Neural progenitor cell (in vitro differentiated cells): Measurements from ENCODE around the gene TPSD1. TPM values are rescaled to one million over a fixed set of nuclear protein-coding genes. Genes with fewer than 3 reads are reported as not detected.
A peak's percentile ranks its signal among the peaks of the same experiment; 100 is the strongest.

ENCODE experiments used
- DNase-seq: peaks from one replicate; pipeline ENCODE4 v3.0.0-alpha.2; 2016; ENCODE audit warnings: low spot score
- H2AFZ ChIP-seq: fragments of 200-600 bp; sonication (generic); replicated peaks from 2 replicates; pipeline ENCODE4 v1.6.1; 2016; ENCODE audit warnings: antibody characterized with exemption
- H3F3A ChIP-seq: fragments of 200-600 bp; sonication (generic); 2 replicates; pipeline ENCODE4 v1.6.1; 2016; ENCODE audit warnings: antibody characterized with exemption, low read depth
- H3K27ac ChIP-seq: fragments of 200-600 bp; sonication (generic); 2 replicates; pipeline ENCODE4 v1.5.1; 2016; ENCODE audit warnings: mild to moderate bottlenecking
- H3K27me3 ChIP-seq: fragments of 200-600 bp; sonication (generic); 2 replicates; pipeline ENCODE4 v1.6.1; 2016; ENCODE audit warnings: mild to moderate bottlenecking, moderate library complexity
- H3K36me3 ChIP-seq: fragments of 200-600 bp; sonication (generic); 2 replicates; pipeline ENCODE4 v1.5.1; 2016
- H3K4me1 ChIP-seq: fragments of 200-600 bp; sonication (generic); 2 replicates; pipeline ENCODE4 v1.6.1; 2016; ENCODE audit warnings: mixed run types
- H3K4me2 ChIP-seq: fragments of 200-600 bp; sonication (generic); 2 replicates; pipeline ENCODE4 v1.6.1; 2016
- H3K4me3 ChIP-seq: fragments of 200-600 bp; sonication (generic); 2 replicates; pipeline ENCODE4 v1.5.1; 2016
- H3K79me2 ChIP-seq: fragments of 200-600 bp; sonication (generic); 2 replicates; pipeline ENCODE4 v1.6.1; 2016; ENCODE audit warnings: low read depth
- H3K9ac ChIP-seq: fragments of 200-600 bp; sonication (generic); 2 replicates; pipeline ENCODE4 v1.6.1; 2016
- H3K9me3 ChIP-seq: fragments of 200-600 bp; sonication (generic); 2 replicates; pipeline ENCODE4 v1.5.1; 2016; ENCODE audit warnings: low read depth
- H4K20me1 ChIP-seq: fragments of 200-600 bp; sonication (generic); 2 replicates; pipeline ENCODE4 v1.6.1; 2016; ENCODE audit warnings: low read depth
- H3K27ac Mint-ChIP-seq: 3 replicates; pipeline ENCODE4 v1.8.0; 2021; ENCODE audit warnings: mixed read lengths
- H3K27me3 Mint-ChIP-seq: 2 replicates; pipeline ENCODE4 v1.8.0; 2022; ENCODE audit warnings: low read depth, mild to moderate bottlenecking, inconsistent platforms, moderate library complexity, mixed read lengths; ENCODE audit not compliant: insufficient read depth
- H3K36me3 Mint-ChIP-seq: 3 replicates; pipeline ENCODE4 v1.8.0; 2021; ENCODE audit warnings: mixed read lengths
- H3K4me1 Mint-ChIP-seq: 3 replicates; pipeline ENCODE4 v1.8.0; 2021; ENCODE audit warnings: mixed read lengths
- H3K4me3 Mint-ChIP-seq: 3 replicates; pipeline ENCODE4 v1.8.0; 2021; ENCODE audit warnings: mild to moderate bottlenecking, moderate library complexity, mixed read lengths
- H3K9me3 Mint-ChIP-seq: 3 replicates; pipeline ENCODE4 v1.8.0; 2020; ENCODE audit warnings: mixed read lengths
- EZH2 ChIP-seq: fragments of 200-600 bp; sonication (generic); IDR thresholded peaks from 2 replicates; pipeline ENCODE4 v1.6.1; 2017; ENCODE audit warnings: antibody characterized with exemption, mild to moderate bottlenecking, moderate library complexity
- EZH2phosphoT487 ChIP-seq: fragments of 200-600 bp; sonication (generic); IDR thresholded peaks from 2 replicates; pipeline ENCODE4 v1.6.1; 2017; ENCODE audit warnings: antibody characterized with exemption
- total RNA-seq: library from RNA; depleted of rRNA; stranded (reverse); fragments of >200 nt; gene quantifications from 2 replicates; pipeline ENCODE4 v1.2.3, GENCODE V29; 2015; ENCODE audit warnings: low replicate concordance
- TF ChIP-seq, protein P1 (sequence below): fragments of 200-600 bp; sonication (generic); IDR thresholded peaks from 2 replicates; pipeline ENCODE4 v1.5.1; 2017; ENCODE audit warnings: antibody characterized with exemption, mild to moderate bottlenecking

TPSD1 gene
- total RNA-seq, 1 donor from 2014 or later = not detected

DNA sequence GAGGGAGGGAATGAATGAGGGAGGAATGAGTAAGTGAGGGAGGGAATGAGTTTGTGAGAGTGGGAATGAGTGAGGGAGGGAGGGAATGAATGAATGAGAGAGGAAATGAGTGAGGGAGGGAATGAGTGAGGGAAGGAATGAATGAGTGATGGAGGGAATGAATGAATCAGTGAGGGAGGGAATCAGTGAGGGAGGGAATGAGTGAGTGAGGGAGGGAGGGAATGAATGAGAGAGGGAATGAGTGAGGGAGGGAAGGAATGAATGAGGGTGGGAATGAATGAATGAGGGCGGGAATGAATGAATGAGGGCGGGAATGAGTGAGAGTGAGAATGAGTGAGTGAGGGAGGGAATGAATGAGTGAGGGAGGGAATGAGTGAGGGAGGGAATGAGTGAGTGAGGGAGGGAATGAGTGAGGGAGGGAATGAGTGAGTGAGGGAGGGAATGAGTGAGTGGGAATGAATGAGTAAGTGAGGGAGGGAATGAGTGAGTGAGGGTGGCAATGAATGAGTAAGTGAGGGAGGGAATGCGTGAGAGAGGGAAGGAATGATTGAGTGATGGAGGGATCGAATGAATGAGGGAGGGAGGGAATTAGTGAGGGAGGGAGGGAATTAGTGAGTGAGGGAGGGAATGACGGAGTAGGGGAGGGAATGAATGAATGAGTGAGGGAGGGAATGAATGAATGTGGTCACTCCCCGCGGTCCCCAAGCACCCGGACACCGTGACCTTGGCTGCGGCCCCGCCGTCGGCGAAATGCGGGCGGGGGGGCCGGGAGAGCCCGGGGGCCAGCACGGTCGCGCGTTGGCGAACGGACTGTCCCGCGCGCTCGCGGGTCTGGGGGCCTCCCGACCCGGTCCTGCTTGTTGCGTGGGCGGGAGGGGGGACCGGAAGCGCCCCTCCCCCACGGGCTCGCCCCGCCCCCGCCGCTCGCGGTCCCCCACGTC lies 52.4 kb downstream of the TPSD1 start:
- TF ChIP-seq, protein P1, sequence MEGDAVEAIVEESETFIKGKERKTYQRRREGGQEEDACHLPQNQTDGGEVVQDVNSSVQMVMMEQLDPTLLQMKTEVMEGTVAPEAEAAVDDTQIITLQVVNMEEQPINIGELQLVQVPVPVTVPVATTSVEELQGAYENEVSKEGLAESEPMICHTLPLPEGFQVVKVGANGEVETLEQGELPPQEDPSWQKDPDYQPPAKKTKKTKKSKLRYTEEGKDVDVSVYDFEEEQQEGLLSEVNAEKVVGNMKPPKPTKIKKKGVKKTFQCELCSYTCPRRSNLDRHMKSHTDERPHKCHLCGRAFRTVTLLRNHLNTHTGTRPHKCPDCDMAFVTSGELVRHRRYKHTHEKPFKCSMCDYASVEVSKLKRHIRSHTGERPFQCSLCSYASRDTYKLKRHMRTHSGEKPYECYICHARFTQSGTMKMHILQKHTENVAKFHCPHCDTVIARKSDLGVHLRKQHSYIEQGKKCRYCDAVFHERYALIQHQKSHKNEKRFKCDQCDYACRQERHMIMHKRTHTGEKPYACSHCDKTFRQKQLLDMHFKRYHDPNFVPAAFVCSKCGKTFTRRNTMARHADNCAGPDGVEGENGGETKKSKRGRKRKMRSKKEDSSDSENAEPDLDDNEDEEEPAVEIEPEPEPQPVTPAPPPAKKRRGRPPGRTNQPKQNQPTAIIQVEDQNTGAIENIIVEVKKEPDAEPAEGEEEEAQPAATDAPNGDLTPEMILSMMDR = no peak
- TF ChIP-seq EZH2 (no peak), EZH2phosphoT487 (no peak)
- Mint-ChIP-seq H3K4me3 (peak overlapping the region; percentile 90), H3K4me1 (peaks cover 20% of the 10 kb centered on the region), H3K36me3 (peaks cover 11% of the 10 kb centered on the region), H3K9me3 (no peaks in the 10 kb centered on the region), H3K27me3 (peaks cover 8% of the 10 kb centered on the region), H3K27ac (peak overlapping the region; percentile 47)
- H3K27me3 ChIP-seq = no peaks in the 10 kb centered on the region
- peaks cover 35% of the 10 kb centered on the region for H3K79me2 ChIP-seq
- peak overlapping the region; percentile 100 for H3K27ac ChIP-seq
- peak overlapping the region; percentile 79 for H3K4me3 ChIP-seq
- no peak overlapping the region for H2AFZ ChIP-seq
- H3K36me3 ChIP-seq = no peaks in the 10 kb centered on the region
- H3K4me1 ChIP-seq = peaks cover 11% of the 10 kb centered on the region
- peaks cover 8% of the 10 kb centered on the region for H3F3A ChIP-seq
- DNase-seq = no peak
- H3K9ac ChIP-seq = peak overlapping the region; percentile 100
- H3K4me2 ChIP-seq = peak overlapping the region; percentile 70
- no peaks in the 10 kb centered on the region for H3K9me3 ChIP-seq
- H4K20me1 ChIP-seq = peaks cover 34% of the 10 kb centered on the region

Other genes with a start within 250 kb of the TPSD1 start
- gene SSTR5, start 183.3 kb upstream of the TPSD1 start, total RNA-seq = not detected in 2 replicates
- not detected in 2 replicates for gene C1QTNF8, start 159.8 kb upstream of the TPSD1 start, total RNA-seq
- gene CACNA1H, start 103.0 kb upstream of the TPSD1 start, total RNA-seq = 9.5 and 32.6 TPM in 2 replicates
- gene TPSG1, start 30.8 kb upstream of the TPSD1 start, total RNA-seq = not detected in 2 replicates
- gene TPSB2, start 25.9 kb upstream of the TPSD1 start, total RNA-seq = not detected in 2 replicates
- not detected in 2 replicates for gene TPSAB1, start 15.4 kb upstream of the TPSD1 start, total RNA-seq
- gene UBE2I, start 53.6 kb downstream of the TPSD1 start, total RNA-seq = 184 and 239 TPM in 2 replicates
- gene BAIAP3, start 77.6 kb downstream of the TPSD1 start, total RNA-seq = 0.34 and 4.0 TPM in 2 replicates
- 22.4 and 60.6 TPM in 2 replicates for gene TSR3, start 95.8 kb downstream of the TPSD1 start, total RNA-seq
- 11.8 and 22.7 TPM in 2 replicates for gene GNPTG, start 95.9 kb downstream of the TPSD1 start, total RNA-seq
- gene UNKL, start 158.6 kb downstream of the TPSD1 start, total RNA-seq = 6.1 and 25.4 TPM in 2 replicates
- gene UQCC4, start 164.7 kb downstream of the TPSD1 start, total RNA-seq = 4.6 and 13.2 TPM in 2 replicates
- 1.1 TPM in 1 of 2 replicates, not detected in the other for gene PERCC1, start 175.0 kb downstream of the TPSD1 start, total RNA-seq
- gene CCDC154, start 188.5 kb downstream of the TPSD1 start, total RNA-seq = 0.28 TPM in 1 of 2 replicates, not detected in the other
- 11.5 and 33.4 TPM in 2 replicates for gene CLCN7, start 219.0 kb downstream of the TPSD1 start, total RNA-seq
- not detected in 2 replicates for gene PTX4, start 232.9 kb downstream of the TPSD1 start, total RNA-seq
- 18.3 and 58.4 TPM in 2 replicates for gene TELO2, start 237.3 kb downstream of the TPSD1 start, total RNA-seq